A549 treated with Hydrocortisone at 1 μM for 4 hours (cell line): ENCODE results near the gene CT45A5. TPM values are rescaled to one million over a fixed set of nuclear protein-coding genes. Genes with fewer than 3 reads are reported as not detected.

Experiments used
- total RNA-seq: library from RNA; stranded (reverse); fragments of 200-300 nt; extraction: Qiagen RNA extraction; gene quantifications from 5 replicates; pipeline ENCODE4 v1.2.3, GENCODE V29; 2022

CT45A5 gene
- 0.10 to 0.13 TPM (median 0.12 TPM) in 3 of 5 replicates, not detected in the others for total RNA-seq

GRCh38 chrX:135785403-135785802 lies at the start of gene CT45A5:
Gene CT45A5, minus strand, starts transcription at chrX:135785503. Its CDS starts 3,774 bp downstream, at chrX:135781729.

GRCh38 chrX:135819912-135820311 lies 34.6 kb upstream of the CT45A5 start, which contains the start of gene CT45A2:
Gene CT45A2, minus strand, starts transcription at chrX:135820012. Its CDS starts 3,747 bp downstream, at chrX:135816265.

GRCh38 chrX:135802687-135803086 lies 17.4 kb upstream of the CT45A5 start, which contains the start of gene CT45A6:
Gene CT45A6, minus strand, starts transcription at chrX:135802787. Its CDS starts 3,794 bp downstream, at chrX:135798993.

GRCh38 chrX:135768091-135768490 lies 17.2 kb downstream of the CT45A5 start, which contains the start of gene CT45A3:
Gene CT45A3, minus strand, starts transcription at chrX:135768191. Its CDS starts 3,747 bp downstream, at chrX:135764444.

Other genes with a start within 250 kb of the CT45A5 start
- not detected in 5 replicates for gene CT45A1, start 71.9 kb downstream of the CT45A5 start, total RNA-seq
- 0.26 TPM in 1 of 5 replicates, not detected in the others for gene CT45A3, start 17.3 kb downstream of the CT45A5 start, total RNA-seq
- gene CT45A6, start 17.3 kb upstream of the CT45A5 start, total RNA-seq: not detected in 5 replicates
- 0.10 TPM in 1 of 5 replicates, not detected in the others for gene CT45A2, start 34.5 kb upstream of the CT45A5 start, total RNA-seq
- not detected in 5 replicates for gene CT45A7, start 51.8 kb upstream of the CT45A5 start, total RNA-seq
- gene CT45A8, start 69.0 kb upstream of the CT45A5 start, total RNA-seq: not detected in 5 replicates
- gene CT45A9, start 86.3 kb upstream of the CT45A5 start, total RNA-seq: not detected in 5 replicates
- 0.31 to 0.67 TPM (median 0.44 TPM) in 5 replicates for gene CT45A10, start 107.9 kb upstream of the CT45A5 start, total RNA-seq
- not detected in 5 replicates for gene SAGE1, start 108.2 kb upstream of the CT45A5 start, total RNA-seq
- gene MMGT1, start 188.5 kb upstream of the CT45A5 start, total RNA-seq: 16.4 to 21.1 TPM (median 18.6 TPM) in 5 replicates
- 6.4 to 11.2 TPM (median 8.3 TPM) in 5 replicates for gene SLC9A6, start 199.9 kb upstream of the CT45A5 start, total RNA-seq